Astrocyte of the spinal cord (primary cell): ENCODE data around the gene CLCN2.
A peak's percentile ranks its signal among the peaks of the same experiment; 100 is the strongest.

ENCODE experiments used
- DNase-seq: peaks from one replicate; pipeline ENCODE4 v3.0.0; 2011; ENCODE audit warnings: low read depth, low spot score
- H3K4me3 ChIP-seq: 2 replicates; pipeline ENCODE4 v1.5.1; 2011; ENCODE audit warnings: low read depth, mild to moderate bottlenecking, low read length, moderate library complexity
- in situ Hi-C: cut with HindIII; loops from 2 replicates; pipeline ENCODE4 v1.10.0; 2017; ENCODE audit warnings: low sequenced_read_pairs
- TF ChIP-seq, protein P1 (sequence below): IDR thresholded peaks from 2 replicates; pipeline ENCODE4 v1.5.1; 2012; ENCODE audit warnings: low read depth, mild to moderate bottlenecking, low read length, inconsistent platforms

The CLCN2 gene

DNA sequence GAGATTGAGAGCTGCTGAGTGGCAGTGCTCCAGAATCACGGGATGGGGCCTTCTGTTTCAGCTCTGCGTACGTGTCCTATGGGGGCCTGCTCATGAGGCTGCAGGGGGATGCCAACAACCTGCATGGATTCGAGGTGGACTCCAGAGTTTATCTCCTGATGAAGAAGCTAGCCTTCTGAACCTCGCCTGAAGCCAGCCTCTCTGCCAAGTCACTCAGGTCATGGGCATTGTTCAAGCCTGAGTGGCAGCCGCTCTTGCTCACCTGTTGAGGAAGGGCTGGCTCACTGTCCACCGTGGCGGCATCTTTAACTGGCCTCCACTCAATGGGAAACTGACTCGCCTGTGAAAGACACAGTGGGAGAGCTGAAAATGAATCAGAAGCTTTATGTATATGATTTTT lies 6.7 kb upstream of the CLCN2 start:
- in situ Hi-C loops = no loop called here
- DNase-seq = no peak
- TF ChIP-seq, protein P1, sequence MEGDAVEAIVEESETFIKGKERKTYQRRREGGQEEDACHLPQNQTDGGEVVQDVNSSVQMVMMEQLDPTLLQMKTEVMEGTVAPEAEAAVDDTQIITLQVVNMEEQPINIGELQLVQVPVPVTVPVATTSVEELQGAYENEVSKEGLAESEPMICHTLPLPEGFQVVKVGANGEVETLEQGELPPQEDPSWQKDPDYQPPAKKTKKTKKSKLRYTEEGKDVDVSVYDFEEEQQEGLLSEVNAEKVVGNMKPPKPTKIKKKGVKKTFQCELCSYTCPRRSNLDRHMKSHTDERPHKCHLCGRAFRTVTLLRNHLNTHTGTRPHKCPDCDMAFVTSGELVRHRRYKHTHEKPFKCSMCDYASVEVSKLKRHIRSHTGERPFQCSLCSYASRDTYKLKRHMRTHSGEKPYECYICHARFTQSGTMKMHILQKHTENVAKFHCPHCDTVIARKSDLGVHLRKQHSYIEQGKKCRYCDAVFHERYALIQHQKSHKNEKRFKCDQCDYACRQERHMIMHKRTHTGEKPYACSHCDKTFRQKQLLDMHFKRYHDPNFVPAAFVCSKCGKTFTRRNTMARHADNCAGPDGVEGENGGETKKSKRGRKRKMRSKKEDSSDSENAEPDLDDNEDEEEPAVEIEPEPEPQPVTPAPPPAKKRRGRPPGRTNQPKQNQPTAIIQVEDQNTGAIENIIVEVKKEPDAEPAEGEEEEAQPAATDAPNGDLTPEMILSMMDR = no peak
- H3K4me3 ChIP-seq = no peak overlapping the region

GRCh38 chr3:184366619-184367289 lies 5.3 kb upstream of the CLCN2 start:
- in situ Hi-C loops = no loop called here
- H3K4me3 ChIP-seq = no peak overlapping the region
- peak; percentile 60 for DNase-seq
- TF ChIP-seq, protein P1 = no peak

GRCh38 chr3:184362668-184363546 lies 1.5 kb upstream of the CLCN2 start:
- in situ Hi-C loops = no loop called here
- DNase-seq = peak; percentile 98
- H3K4me3 ChIP-seq = peak overlapping the region; percentile 80
- TF ChIP-seq, protein P1 = peak; percentile 68

- in situ Hi-C loops = no loop called here
- H3K4me3 ChIP-seq = peak overlapping the region; percentile 80
- peak; percentile 72 for DNase-seq
- TF ChIP-seq, protein P1 = no peak
Measured at GRCh38 chr3:184361932-184362667, 695 bp upstream of the CLCN2 start.

GRCh38 chr3:184360929-184361531 lies 375 bp downstream of the CLCN2 start:
- TF ChIP-seq, protein P1 = no peak
- H3K4me3 ChIP-seq = peak overlapping the region; percentile 80
- DNase-seq = no peak
- in situ Hi-C loops = no loop called here
